Endodermal cell (in vitro differentiated cells): ENCODE results near the gene ASXL2. TPM values are rescaled to one million over a fixed set of nuclear protein-coding genes. Genes with fewer than 3 reads are reported as not detected.

Source experiments
- DNase-seq: peaks from one replicate; pipeline ENCODE4 v3.0.0-alpha.2; 2017
- H3K27ac ChIP-seq: 2 replicates; pipeline ENCODE4 v1.5.1; 2013; ENCODE audit warnings: mild to moderate bottlenecking, low read depth, low read length, moderate library complexity
- H3K27me3 ChIP-seq: 2 replicates; pipeline ENCODE4 v1.6.1; 2013; ENCODE audit warnings: mild to moderate bottlenecking, low read length, moderate library complexity; ENCODE audit not compliant: insufficient read depth, control insufficient read depth, poor library complexity, severe bottlenecking
- H3K36me3 ChIP-seq: 2 replicates; pipeline ENCODE4 v1.7.0; 2013; ENCODE audit warnings: mild to moderate bottlenecking, low read length, moderate library complexity; ENCODE audit not compliant: control insufficient read depth, insufficient read depth
- H3K4me1 ChIP-seq: one replicate; pipeline ENCODE4 v1.7.0; 2013; ENCODE audit warnings: low read length; ENCODE audit not compliant: control insufficient read depth, insufficient read depth
- H3K4me3 ChIP-seq: 2 replicates; pipeline ENCODE4 v1.5.1; 2013; ENCODE audit warnings: mild to moderate bottlenecking, low read length, moderate library complexity
- H3K9ac ChIP-seq: 2 replicates; pipeline ENCODE4 v1.6.1; 2013; ENCODE audit warnings: mild to moderate bottlenecking, low read length, moderate library complexity; ENCODE audit not compliant: poor library complexity, severe bottlenecking; ENCODE audit errors: extremely low read depth
- H3K9me3 ChIP-seq: 2 replicates; pipeline ENCODE4 v1.6.1; 2013; ENCODE audit warnings: mild to moderate bottlenecking, low read length, moderate library complexity; ENCODE audit not compliant: control insufficient read depth
- H3K27ac Mint-ChIP-seq: 2 replicates; pipeline ENCODE4 v1.8.0; 2020; ENCODE audit warnings: mixed read lengths
- H3K27me3 Mint-ChIP-seq: 2 replicates; pipeline ENCODE4 v1.8.0; 2021; ENCODE audit warnings: mild to moderate bottlenecking, mixed read lengths; ENCODE audit not compliant: insufficient read depth
- H3K36me3 Mint-ChIP-seq: 2 replicates; pipeline ENCODE4 v1.8.0; 2020; ENCODE audit warnings: low read depth, mixed read lengths
- H3K4me1 Mint-ChIP-seq: 2 replicates; pipeline ENCODE4 v1.8.0; 2020; ENCODE audit warnings: mixed read lengths
- H3K4me3 Mint-ChIP-seq: 2 replicates; pipeline ENCODE4 v1.8.0; 2020; ENCODE audit warnings: mild to moderate bottlenecking, moderate library complexity, mixed read lengths
- H3K9me3 Mint-ChIP-seq: 2 replicates; pipeline ENCODE4 v1.8.0; 2020; ENCODE audit warnings: mild to moderate bottlenecking, mixed read lengths
- WGBS, 2 experiments: methylation state at CpG; one replicate each; pipeline versions ENCODE4 v1.1.5 to v1.1.7; 2013; ENCODE audit warnings: missing lambda C conversion rate in 2 of 2, mixed read lengths in 1 of 2; ENCODE audit not compliant: insufficient coverage in 1 of 2, insufficient read length in 1 of 2; 5-methylcytosine and 5-hydroxymethylcytosine counted together
- total RNA-seq, 2 donors: library from RNA; stranded (reverse); fragmentation: NEBNext Ultra II Directional in 1 of 2; extraction: Animal tissue kit (Norgen Biotek cat#: 25700) in 1 of 2; gene quantifications; 2 replicates in 1 of 2; 3 replicates in 1 of 2; pipeline ENCODE4 v1.2.1, GENCODE V29; 2021
- TF ChIP-seq, protein P1 (sequence below): fragments of 200-600 bp; sonication (generic); conservative IDR thresholded peaks from 2 replicates; pipeline ENCODE4 v1.5.0; 2021; ENCODE audit warnings: antibody characterized with exemption, mild to moderate bottlenecking

Gene ASXL2
- total RNA-seq, 2 donors from 2014 or later: 33.2 to 41.7 TPM

DNA sequence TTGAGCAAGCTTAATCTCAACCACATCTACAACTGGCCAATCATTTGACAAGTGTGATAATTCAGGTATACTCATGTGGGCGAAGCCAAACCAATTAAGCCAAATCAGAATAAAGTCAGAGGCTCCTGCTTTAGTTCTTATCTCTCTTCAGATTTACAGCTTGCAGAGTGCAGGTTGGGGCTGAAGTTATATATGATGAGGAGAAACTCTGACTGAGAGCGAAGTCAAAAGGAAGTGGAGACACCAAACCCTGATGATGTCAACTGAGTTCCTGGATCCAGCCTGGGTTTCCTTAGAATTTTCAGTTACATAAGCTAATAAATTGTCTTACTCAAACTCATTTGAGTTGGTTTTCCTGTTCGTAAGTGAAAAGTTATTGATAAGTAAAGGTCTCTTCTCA lies 73.9 kb downstream of the ASXL2 start:
- Mint-ChIP-seq H3K4me1 (peaks cover 2% of the 10 kb centered on the region), H3K27me3 (no peaks in the 10 kb centered on the region), H3K4me3 (no peak overlapping the region), H3K27ac (no peak overlapping the region), H3K9me3 (peaks cover 11% of the 10 kb centered on the region), H3K36me3 (peaks cover 45% of the 10 kb centered on the region)
- Histone ChIP-seq H3K4me3 (no peak overlapping the region), H3K9me3 (peaks cover 16% of the 10 kb centered on the region), H3K4me1 (no peaks in the 10 kb centered on the region), H3K27me3 (no peaks in the 10 kb centered on the region), H3K36me3 (peaks cover 50% of the 10 kb centered on the region), H3K27ac (no peak overlapping the region), H3K9ac (no peak overlapping the region)
- DNase-seq: no peak
- 93 to 94% methylated on average over 2 to 3 of the region's 3 CpGs for WGBS, 2 experiments
- TF ChIP-seq, protein P1, sequence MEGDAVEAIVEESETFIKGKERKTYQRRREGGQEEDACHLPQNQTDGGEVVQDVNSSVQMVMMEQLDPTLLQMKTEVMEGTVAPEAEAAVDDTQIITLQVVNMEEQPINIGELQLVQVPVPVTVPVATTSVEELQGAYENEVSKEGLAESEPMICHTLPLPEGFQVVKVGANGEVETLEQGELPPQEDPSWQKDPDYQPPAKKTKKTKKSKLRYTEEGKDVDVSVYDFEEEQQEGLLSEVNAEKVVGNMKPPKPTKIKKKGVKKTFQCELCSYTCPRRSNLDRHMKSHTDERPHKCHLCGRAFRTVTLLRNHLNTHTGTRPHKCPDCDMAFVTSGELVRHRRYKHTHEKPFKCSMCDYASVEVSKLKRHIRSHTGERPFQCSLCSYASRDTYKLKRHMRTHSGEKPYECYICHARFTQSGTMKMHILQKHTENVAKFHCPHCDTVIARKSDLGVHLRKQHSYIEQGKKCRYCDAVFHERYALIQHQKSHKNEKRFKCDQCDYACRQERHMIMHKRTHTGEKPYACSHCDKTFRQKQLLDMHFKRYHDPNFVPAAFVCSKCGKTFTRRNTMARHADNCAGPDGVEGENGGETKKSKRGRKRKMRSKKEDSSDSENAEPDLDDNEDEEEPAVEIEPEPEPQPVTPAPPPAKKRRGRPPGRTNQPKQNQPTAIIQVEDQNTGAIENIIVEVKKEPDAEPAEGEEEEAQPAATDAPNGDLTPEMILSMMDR: no peak

DNA sequence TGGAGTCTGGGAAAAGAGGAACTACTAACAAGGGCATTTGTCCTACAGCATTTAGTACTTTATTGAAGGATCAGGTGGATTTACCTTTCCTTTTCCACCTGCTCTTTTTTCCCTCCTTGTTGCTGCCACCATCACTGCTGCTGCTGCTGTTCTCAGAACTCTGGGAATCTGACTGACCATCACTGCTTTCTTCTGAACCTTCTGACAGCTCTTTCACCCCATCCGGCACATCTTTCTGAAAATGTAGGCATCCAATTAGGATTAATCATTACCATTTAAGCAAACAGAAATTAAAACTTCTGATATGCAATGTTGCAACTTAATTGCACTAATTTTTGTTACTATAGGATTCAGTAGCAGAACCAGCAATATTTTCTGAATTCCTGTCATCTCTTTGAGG lies 79.0 kb downstream of the ASXL2 start:
- Mint-ChIP-seq H3K4me1 (peaks cover 12% of the 10 kb centered on the region), H3K27ac (no peak overlapping the region), H3K9me3 (peaks cover 11% of the 10 kb centered on the region), H3K27me3 (no peaks in the 10 kb centered on the region), H3K36me3 (peaks cover 49% of the 10 kb centered on the region), H3K4me3 (no peak overlapping the region)
- WGBS, 2 experiments: 85% methylated on average over 1 of the region's 1 CpG; no CpG with 5 or more reads in 1 of the 2 experiments
- H3K9ac ChIP-seq: no peak overlapping the region
- peaks cover 8% of the 10 kb centered on the region for H3K4me1 ChIP-seq
- H3K27me3 ChIP-seq: no peaks in the 10 kb centered on the region
- H3K36me3 ChIP-seq: peaks cover 56% of the 10 kb centered on the region
- no peak for DNase-seq
- no peak overlapping the region for H3K4me3 ChIP-seq
- no peak overlapping the region for H3K27ac ChIP-seq
- TF ChIP-seq, protein P1: no peak
- H3K9me3 ChIP-seq: peaks cover 14% of the 10 kb centered on the region

DNA sequence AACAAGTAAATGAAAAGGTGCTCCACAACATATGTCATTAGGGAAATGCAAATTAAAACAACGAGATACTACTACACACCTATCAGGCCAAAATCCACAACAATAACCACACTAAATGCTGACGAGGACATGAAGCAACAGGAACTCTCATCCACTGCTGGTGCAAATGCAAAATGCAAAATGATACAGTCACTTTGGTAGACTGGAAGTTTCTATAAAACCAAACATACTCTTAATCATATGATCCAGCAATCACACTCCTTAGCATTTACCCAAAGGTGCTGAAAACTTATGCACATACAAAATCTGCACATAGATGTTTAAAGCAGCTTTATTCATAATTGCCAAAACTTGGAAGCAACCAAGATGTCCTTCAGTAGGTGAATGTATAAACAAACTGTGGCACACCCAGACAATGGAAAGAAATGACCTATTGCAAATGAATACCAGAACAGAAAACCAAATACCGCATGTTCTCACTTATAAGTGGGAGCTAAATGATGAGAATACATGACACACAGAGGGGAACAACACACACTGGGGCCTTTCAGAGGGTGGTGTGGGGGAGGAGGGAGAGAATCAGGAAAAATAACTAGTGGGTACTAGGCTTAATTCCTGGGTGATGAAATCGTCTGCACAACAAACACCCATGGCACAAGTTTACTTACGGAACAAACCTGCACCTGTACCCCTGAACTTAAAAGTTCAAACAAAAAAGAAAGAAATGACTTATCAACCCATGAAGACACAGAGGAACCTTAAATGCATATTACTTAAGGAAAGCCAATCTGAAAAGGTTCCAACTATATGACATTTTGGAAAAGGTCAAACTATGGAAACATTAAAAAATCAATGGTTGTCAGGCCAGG lies 80.4 kb downstream of the ASXL2 start:
- H3K9me3 Mint-ChIP-seq: no peaks in the 10 kb centered on the region
- H3K27me3 Mint-ChIP-seq: no peaks in the 10 kb centered on the region
- Histone ChIP-seq H3K27me3 (no peaks in the 10 kb centered on the region), H3K36me3 (peaks cover 43% of the 10 kb centered on the region), H3K9ac (no peak overlapping the region), H3K4me3 (no peak overlapping the region), H3K4me1 (peaks cover 8% of the 10 kb centered on the region), H3K27ac (no peak overlapping the region), H3K9me3 (no peaks in the 10 kb centered on the region)
- 96 to 100% methylated on average over 2 to 5 of the region's 5 CpGs for WGBS, 2 experiments
- peaks cover 12% of the 10 kb centered on the region for H3K4me1 Mint-ChIP-seq
- DNase-seq: no peak
- H3K4me3 Mint-ChIP-seq: no peak overlapping the region
- TF ChIP-seq, protein P1: no peak
- H3K36me3 Mint-ChIP-seq: peaks cover 43% of the 10 kb centered on the region
- H3K27ac Mint-ChIP-seq: no peak overlapping the region
